ENCODE results near the gene FN3KRP.

The FN3KRP gene

GRCh38 chr17:82709024-82709675 lies 7.4 kb upstream of the FN3KRP start:
- no peak for DNase-seq (ENCODE audit: low read depth)

DNA sequence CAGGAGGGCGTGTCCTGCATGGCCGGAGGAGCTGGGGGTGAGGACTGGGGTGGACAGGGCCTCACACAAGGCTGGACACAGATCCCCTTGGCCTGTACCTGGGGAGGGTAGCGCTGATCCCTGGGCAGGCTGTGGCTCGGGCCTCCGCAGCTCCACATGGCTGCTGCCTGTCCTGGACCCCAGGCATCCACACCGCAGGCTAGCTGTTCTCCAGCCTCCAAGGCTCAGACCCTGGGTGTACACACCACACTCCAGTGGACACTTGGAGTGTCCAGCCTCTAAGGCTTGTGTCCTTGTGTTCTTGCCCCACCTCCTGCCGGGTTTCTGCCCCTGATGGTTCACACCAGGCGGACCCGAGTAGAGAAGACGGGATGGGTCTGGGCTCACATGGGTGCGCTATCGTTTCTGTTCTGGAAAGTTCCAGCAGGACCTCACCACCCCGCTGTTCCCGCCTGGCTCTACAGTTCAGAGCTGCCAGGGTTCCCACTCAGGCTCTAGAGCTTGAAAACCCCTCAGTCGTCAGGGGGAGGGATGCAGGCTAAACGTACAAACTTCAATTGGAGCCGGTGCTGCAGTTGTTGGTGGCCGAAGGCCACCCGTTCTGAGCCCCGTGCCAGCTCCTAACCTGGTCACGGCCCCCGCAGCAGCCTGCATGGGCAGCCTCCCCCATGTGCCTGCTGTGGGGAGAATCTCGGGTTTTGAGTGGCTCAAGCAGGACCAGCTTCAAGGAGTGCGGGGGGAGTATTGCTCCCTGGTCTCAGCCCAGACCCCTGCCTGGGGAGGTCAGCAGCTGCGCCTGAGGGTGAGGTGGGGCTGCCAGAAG lies 6.6 kb upstream of the FN3KRP start:
- no peak for DNase-seq (ENCODE audit: low read depth)

DNA sequence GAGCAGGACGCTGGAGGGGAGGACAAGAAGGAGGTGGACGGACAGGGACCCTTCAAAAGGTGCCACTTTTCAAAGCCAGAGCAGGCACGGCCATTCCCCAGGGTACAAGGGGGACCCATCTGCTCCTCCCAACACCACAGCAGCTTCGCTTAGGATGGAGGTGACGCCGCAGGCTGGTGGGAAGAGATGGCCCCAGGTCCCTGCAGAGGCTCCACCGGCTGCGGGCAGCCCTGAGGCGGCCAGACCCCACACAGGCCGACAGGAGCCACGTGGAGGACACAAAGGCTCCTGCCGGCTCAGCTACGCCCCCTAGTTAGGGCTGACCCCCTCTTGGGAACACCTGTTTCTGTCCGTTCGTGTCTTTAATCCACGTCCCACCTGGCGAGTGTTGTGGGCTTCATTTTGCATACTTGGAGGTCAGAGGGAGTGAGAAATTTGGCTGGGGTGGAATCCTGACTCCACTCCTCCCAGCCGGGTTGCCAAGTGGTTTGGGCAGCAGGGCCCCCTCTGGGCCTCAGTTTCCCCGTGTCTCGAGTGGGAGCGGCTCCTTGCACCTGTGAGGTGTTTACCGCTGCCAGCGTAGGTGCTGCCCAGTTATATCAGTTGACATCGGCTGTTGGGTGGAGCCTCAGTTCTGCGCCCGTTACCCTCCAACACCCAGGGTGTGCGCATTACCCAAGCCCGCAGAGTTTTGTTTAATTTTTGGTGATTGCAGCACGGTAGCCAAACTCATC lies 5.8 kb upstream of the FN3KRP start:
- no peak for DNase-seq (ENCODE audit: low read depth)

DNA sequence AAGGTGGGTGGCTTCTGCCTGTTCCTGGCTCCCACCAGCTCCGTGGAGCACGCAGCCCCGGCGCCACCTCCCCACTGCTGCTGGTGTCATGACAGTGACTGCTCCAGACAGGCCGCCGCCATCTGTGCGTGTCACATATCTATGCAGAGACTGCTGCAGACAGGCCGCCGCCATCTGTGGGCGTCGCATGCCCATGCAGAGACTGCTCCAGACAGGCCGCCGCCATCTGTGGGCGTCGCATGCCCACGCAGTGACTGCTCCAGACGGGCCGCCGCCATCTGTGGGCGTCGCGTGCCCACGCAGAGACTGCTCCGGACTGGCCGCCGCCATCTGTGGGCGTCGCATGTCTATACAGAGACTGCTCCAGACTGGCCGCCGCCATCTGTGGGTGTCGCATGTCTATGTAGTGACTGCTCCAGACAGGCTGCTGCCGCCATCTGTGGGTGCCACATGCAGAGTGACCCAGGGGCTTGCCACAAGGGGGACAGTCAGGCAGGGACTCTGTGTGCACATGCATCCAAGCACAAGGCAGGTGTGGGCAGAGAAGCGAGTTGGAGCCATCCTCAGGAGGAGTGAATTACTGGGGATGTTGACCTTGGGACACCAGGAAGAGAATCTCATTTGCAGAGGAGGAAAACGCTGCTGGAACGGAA lies 3.3 kb upstream of the FN3KRP start:
- no peak for DNase-seq (ENCODE audit: low read depth)

GRCh38 chr17:82718986-82719685 lies 2.6 kb downstream of the FN3KRP start:
- no peak for DNase-seq (ENCODE audit: low read depth)

DNA sequence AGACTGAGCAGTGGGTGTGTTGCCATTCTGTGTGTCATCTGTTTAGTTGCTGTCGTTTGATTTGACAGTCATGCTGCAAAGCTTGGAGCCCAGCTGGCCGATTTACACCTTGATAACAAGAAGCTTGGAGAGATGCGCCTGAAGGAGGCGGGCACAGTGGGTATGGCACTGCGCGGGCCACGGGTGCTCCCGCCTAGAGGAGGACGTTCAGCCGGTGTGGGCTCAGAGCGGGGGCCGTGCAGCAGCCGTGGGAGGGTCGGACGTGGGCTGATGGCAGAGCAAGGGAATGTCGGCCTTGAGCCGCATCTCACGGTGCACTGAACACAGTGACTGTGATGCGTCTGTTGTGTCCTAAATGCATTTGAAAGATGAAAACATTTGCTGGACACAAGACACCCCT lies 3.7 kb downstream of the FN3KRP start:
- DNase-seq (ENCODE audit: low read depth), result no peak

DNA sequence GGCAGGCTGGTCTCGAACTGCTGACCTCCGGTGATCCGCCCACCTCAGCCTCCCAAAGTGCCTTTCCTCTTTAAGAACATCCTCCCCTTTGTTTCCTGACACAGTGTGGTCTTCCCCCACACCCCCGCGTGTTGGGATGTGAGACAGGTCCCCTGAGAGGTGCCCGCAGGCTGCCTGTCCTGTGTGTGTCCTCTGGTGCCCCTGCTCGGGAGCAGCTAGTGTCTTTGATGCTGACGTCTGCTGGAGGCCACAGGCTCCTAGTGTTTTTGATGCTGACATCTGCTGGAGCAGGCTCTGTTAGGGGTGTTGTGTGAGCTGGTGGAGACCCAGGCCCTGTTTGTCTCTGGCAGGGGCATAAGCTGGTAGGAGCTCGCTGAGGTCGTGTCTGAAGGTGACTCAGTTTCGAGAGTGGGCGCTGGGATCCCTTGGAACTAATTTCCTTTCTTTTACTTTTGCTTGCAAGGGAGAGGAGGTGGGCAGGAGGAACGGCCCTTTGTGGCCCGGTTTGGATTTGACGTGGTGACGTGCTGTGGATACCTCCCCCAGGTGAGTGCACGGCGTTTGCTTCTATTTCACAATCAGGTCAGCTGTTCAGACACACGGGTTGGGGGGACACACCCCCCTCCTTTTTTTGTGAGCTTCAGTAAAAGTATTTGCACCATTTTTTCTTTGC lies 6.0 kb downstream of the FN3KRP start:
- no peak for DNase-seq (ENCODE audit: low read depth)

DNA sequence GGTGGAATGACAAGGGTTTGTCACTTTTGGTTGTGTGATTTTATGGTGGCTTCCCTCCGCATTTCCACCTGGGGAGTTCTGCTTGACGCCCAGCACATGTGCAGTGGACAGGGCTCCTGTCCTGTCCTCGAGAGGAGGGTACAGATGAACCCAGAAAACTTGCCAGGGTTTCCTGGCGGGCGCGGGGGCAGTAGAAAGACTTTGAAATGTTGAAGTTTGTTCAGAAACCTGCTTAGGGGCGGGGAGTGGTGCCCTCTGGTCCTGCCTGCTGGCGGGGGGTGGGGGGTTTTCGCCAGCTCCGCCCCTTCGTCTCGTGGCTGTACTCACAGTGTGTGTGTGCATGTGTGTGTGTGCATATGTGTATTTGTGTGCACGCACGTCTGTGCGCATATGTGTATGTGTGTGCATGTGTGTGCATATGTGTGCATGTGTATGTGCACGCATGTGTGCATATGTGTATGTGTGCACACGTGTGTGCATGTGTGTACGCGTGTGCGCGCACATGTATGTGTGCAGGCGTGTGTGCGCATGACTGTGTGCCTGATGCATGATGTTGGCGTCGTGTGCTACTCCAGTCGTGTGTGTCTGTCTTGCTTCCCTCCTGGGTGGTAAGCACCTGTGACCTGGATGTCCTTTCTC lies 6.8 kb downstream of the FN3KRP start:
- no peak for DNase-seq (ENCODE audit: low read depth)

GRCh38 chr17:82726427-82726826 lies 9.9 kb downstream of the FN3KRP start:
- no peak for DNase-seq (ENCODE audit: low read depth)

DNA sequence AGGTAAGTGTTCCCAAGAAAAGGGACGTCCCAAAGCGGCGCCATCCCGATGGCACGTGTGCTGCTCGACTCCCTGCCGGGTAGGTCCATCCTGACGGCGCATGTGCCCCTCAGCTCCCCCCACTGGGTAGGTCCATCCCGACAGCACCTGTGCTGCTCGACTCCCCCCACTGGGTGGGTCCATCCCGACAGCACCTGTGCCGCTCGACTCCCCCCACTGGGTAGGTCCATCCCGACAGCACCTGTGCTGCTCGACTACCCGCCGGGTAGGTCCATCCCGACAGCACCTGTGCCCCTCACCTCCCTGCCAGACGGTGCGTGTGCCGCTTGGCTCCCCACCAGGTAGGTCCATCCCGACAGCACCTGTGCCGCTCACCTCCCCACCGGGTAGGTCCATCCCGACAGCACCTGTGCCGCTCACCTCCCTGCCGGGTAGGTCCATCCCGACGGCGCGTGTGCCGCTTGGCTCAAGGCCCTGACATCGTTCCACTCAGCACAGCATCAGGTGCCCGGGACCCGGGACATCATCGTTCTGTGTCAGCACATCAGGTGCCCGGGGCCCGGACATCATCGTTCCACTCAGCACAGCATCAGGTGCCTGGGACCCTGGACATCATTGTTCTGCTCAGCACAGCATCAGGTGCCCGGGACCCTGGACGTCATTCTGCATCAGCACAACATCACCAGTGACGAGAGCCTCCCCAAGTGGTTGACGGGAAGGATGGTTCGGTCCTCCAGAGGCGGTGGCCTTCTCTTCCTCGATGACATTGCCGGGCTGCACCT lies 13.2 kb downstream of the FN3KRP start:
- DNase-seq (ENCODE audit: low read depth), result no peak

GRCh38 chr17:82732118-82732743 lies 15.7 kb downstream of the FN3KRP start:
- DNase-seq (ENCODE audit: low read depth), result no peak

DNA sequence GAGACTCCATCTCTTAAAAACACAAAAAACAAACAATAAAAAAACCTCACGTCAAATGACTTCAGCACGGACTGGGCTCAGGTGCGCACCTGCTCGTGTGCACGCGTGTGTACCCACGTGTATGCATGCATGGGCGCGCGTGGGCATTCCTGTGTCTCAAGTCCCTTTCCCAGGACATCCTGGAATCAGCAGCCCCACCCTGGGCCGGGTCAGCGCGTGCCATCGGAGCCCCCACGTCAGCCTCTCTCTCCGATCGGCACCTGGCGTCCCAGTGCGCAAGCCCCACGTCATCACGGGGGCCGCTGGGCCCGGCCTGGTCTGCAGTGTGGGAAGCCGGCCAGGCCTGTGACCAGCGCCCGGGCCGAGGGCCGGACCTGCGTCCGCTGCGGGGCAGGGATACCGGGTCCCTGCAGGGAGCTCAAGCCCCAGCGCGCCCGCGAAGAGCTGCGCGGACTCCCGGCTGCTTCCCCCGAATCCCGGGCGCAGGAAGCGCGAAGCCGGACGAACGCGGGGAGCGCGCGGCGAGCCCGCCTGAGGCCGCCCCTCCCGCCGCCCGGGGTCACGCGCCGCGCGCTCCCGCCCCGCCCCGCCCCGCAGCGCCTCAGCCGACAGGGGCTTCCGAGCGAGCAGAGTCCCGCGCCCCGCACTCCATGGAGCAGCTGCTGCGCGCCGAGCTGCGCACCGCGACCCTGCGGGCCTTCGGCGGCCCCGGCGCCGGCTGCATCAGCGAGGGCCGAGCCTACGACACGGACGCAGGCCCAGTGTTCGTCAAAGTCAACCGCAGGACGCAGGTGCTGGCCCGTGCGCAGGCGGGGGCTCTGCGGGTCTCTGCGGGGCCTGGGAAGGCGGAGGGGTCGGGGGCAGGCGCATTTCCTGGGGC lies 18.7 kb downstream of the FN3KRP start, which contains the start of gene FN3K:
Gene FN3K, plus strand, starts transcription at position 629 of the 880 bp plus-strand sequence. Its CDS starts 22 bp downstream, at position 651.
- no peak for DNase-seq (ENCODE audit: low read depth)

GRCh38 chr17:82736511-82737185 lies 20.1 kb downstream of the FN3KRP start:
- no peak for DNase-seq (ENCODE audit: low read depth)

GRCh38 chr17:82737967-82738877 lies 21.7 kb downstream of the FN3KRP start:
- DNase-seq (ENCODE audit: low read depth), result no peak

DNA sequence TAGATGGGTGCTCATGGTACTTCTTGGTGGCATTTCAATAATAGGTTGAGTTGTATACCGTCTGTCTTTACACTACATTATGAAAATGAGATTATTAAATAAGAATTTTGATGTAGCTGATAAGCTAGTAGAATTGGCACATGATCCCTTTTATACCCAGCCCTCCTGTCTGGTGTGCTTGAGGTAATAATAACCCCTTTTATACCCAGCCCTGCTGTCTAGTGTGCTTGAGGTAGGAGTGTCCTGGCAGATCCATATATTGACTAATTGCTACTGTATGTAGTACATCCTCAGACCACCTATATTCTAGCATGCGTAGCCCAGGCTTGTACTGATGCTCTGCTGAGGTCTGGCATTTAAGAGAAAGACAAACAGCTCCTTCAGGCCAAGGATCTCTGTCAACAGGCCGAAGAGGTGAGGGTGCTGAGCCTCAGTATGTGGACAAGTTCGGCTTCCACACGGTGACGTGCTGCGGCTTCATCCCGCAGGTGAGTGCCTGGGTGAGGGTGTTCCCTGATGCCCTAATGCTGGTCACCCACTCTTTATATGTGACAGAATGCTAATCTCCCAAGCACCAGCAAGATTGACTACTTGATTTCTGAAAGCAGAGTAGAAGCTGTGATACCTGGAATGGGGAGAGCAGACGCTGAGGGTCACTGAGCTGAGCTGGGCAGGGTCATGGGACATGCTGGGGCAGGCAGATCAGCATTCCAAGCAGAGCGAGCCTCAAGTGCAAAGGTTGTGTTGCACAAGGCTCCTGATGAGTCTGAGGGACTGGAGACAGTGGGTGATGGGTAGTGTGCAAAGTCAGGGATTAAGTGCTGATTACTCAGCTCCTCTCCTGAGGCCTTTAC lies 24.6 kb downstream of the FN3KRP start:
- DNase-seq (ENCODE audit: low read depth), result no peak

Measured in fibroblast of the conjunctiva (primary cell).